HL-60 (cell line): Measurements from ENCODE around the gene TDRD10.

Source experiments
- DNase-seq, 2 experiments: peaks; one replicate each; pipeline ENCODE4 v3.0.0-alpha.2; 2010 to 2020; ENCODE audit warnings: low read depth in 1 of 2, low spot score in 1 of 2
- H3K27ac ChIP-seq: fragments of 250-450 bp; sonication (Bioruptor Pico); replicated peaks from 2 replicates; pipeline ENCODE4 v1.5.1; 2020; ENCODE audit warnings: mild to moderate bottlenecking, moderate library complexity
- H3K27me3 ChIP-seq: fragments of 250-450 bp; sonication (Bioruptor Pico); 2 replicates; pipeline ENCODE4 v1.5.1; 2021; ENCODE audit warnings: mild to moderate bottlenecking, moderate library complexity; ENCODE audit not compliant: insufficient read depth, poor library complexity, severe bottlenecking
- H3K4me3 ChIP-seq: replicated peaks from 2 replicates; pipeline ENCODE4 v1.5.1; 2011; ENCODE audit warnings: mild to moderate bottlenecking, control low read depth, low read length; ENCODE audit not compliant: insufficient read depth
- GABPA ChIP-seq: IDR thresholded peaks from 2 replicates; pipeline ENCODE4 v1.6.1; 2012; ENCODE audit warnings: low read depth
- POLR2AphosphoS5 ChIP-seq: IDR thresholded peaks from 2 replicates; pipeline ENCODE4 v1.6.1; 2012; ENCODE audit warnings: low read depth
- SPI1 ChIP-seq: IDR thresholded peaks from 2 replicates; pipeline ENCODE4 v1.6.1; 2012; ENCODE audit warnings: low read depth, mild to moderate bottlenecking, borderline replicate concordance
- TF ChIP-seq, protein P1 (sequence below): IDR thresholded peaks from one replicate; pipeline ENCODE4 v1.5.1; 2011; ENCODE audit warnings: low read length, control low read depth, inconsistent platforms; ENCODE audit not compliant: insufficient read depth
- TF ChIP-seq, protein P2 (sequence below): IDR thresholded peaks from 2 replicates; pipeline ENCODE4 v1.6.1; 2012; ENCODE audit warnings: low read depth; ENCODE audit not compliant: insufficient replicate concordance

TDRD10 gene

DNA sequence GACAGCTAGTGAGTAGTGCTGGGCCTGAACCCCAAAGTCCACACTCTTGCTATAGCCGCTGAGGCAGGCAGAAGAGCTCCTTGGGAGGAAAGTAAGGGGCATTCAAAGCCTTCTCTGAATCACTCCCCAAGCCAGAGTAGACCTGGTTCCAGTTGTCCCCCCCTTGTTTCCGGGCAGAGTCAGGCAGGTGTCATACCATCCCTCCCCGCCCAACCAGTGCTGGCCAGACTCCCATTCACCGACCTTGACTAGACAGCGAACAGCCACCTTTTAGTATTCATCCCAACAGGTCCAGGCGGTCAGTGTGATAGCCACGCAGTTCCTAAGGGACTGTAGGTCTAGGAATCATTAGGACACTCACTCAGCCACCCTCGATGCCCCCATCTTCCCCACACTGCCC is 77.4 kb downstream of the TDRD10 start:
- DNase-seq: no peak
- no peak overlapping the region for H3K4me3 ChIP-seq
- TF ChIP-seq, protein P1, sequence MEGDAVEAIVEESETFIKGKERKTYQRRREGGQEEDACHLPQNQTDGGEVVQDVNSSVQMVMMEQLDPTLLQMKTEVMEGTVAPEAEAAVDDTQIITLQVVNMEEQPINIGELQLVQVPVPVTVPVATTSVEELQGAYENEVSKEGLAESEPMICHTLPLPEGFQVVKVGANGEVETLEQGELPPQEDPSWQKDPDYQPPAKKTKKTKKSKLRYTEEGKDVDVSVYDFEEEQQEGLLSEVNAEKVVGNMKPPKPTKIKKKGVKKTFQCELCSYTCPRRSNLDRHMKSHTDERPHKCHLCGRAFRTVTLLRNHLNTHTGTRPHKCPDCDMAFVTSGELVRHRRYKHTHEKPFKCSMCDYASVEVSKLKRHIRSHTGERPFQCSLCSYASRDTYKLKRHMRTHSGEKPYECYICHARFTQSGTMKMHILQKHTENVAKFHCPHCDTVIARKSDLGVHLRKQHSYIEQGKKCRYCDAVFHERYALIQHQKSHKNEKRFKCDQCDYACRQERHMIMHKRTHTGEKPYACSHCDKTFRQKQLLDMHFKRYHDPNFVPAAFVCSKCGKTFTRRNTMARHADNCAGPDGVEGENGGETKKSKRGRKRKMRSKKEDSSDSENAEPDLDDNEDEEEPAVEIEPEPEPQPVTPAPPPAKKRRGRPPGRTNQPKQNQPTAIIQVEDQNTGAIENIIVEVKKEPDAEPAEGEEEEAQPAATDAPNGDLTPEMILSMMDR: no peak
- TF ChIP-seq, protein P2, sequence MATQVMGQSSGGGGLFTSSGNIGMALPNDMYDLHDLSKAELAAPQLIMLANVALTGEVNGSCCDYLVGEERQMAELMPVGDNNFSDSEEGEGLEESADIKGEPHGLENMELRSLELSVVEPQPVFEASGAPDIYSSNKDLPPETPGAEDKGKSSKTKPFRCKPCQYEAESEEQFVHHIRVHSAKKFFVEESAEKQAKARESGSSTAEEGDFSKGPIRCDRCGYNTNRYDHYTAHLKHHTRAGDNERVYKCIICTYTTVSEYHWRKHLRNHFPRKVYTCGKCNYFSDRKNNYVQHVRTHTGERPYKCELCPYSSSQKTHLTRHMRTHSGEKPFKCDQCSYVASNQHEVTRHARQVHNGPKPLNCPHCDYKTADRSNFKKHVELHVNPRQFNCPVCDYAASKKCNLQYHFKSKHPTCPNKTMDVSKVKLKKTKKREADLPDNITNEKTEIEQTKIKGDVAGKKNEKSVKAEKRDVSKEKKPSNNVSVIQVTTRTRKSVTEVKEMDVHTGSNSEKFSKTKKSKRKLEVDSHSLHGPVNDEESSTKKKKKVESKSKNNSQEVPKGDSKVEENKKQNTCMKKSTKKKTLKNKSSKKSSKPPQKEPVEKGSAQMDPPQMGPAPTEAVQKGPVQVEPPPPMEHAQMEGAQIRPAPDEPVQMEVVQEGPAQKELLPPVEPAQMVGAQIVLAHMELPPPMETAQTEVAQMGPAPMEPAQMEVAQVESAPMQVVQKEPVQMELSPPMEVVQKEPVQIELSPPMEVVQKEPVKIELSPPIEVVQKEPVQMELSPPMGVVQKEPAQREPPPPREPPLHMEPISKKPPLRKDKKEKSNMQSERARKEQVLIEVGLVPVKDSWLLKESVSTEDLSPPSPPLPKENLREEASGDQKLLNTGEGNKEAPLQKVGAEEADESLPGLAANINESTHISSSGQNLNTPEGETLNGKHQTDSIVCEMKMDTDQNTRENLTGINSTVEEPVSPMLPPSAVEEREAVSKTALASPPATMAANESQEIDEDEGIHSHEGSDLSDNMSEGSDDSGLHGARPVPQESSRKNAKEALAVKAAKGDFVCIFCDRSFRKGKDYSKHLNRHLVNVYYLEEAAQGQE: no peak
- TF ChIP-seq SPI1 (no peak), POLR2AphosphoS5 (no peak), GABPA (no peak)
- H3K27ac ChIP-seq: no peak overlapping the region
- H3K27me3 ChIP-seq: no peaks in the 10 kb centered on the region

DNA sequence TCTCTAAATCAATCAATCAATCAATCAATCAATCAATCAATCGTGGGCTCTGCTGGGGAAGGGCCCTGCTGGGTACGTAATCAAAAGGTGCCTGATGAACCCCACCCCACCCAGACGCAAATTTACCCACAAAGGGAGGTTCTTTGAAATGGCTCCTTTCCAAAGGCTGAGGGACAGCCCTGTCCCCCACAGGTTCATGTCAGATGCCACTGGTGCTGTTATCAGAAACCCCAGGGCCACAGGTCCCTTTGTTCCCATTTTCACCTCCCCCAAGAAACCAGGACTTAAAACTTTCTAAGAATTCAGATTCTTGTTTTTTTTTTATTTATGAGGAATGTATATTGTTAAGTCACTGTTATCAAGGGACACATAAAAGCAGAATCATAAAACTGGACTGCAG is 79.7 kb downstream of the TDRD10 start:
- no peaks in the 10 kb centered on the region for H3K27me3 ChIP-seq
- TF ChIP-seq POLR2AphosphoS5 (no peak), SPI1 (no peak), GABPA (no peak)
- TF ChIP-seq, protein P2: no peak
- TF ChIP-seq, protein P1: no peak
- no peak for DNase-seq
- H3K27ac ChIP-seq: no peak overlapping the region
- no peak overlapping the region for H3K4me3 ChIP-seq

DNA sequence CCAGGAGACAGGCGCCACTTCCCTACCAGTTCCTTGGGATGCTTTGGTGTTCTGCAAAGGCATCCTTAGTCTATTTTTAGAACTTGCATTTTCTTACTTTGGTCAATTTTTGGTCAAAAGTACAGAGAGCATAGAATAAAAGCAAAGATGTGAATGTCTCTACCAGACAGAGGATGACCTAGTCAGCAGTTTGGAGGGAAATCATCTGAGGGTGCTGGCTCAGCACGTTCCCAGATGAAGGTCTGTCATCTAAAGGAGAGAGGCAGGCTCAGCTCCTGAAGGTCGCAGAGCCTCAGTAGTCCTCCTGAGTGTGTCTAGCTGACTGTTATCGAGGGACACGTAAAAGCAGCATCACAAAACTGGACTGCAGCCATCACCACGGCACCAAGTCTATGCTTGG is 80.9 kb downstream of the TDRD10 start:
- Histone ChIP-seq H3K27ac (no peak overlapping the region), H3K4me3 (no peak overlapping the region), H3K27me3 (no peaks in the 10 kb centered on the region)
- TF ChIP-seq SPI1 (no peak), POLR2AphosphoS5 (no peak), GABPA (no peak)
- TF ChIP-seq, protein P2: no peak
- TF ChIP-seq, protein P1: no peak
- no peak for DNase-seq
